ENCODE measurements around the gene LYZL1. TPM values are rescaled to one million over a fixed set of nuclear protein-coding genes. Genes with fewer than 3 reads are reported as not detected.

The LYZL1 gene
- total and polyA plus RNA-seq, 2 donors (not counting 1 experiment from before 2014, with no cell fraction given) = not detected

DNA sequence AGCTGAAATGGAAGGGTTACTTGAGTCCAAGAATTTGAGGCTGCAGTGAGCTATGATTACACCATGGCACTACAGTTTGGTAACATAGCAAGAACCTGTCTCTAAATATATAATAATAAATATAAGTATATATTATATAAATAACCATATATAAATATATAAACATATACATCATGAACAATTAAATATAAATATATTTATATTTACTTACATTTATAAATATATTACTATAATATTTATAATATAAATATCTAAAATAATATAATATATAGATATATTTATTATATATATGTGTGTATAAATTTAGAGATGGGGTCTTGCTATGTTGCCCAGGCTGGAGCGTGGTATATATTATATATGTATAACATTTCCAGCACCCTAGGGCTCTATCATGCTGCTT is 42.4 kb upstream of the LYZL1 start:
- Mint-ChIP-seq H3K4me1 (no peaks in the 10 kb centered on the region), H3K27ac (no peak overlapping the region), H3K27me3 (no peaks in the 10 kb centered on the region), H3K9me3 (ENCODE audit: insufficient read depth) (peaks cover 2% of the 10 kb centered on the region), H3K4me3 (no peak overlapping the region)
- Histone ChIP-seq H3K79me2 (ENCODE audit: control insufficient read depth, insufficient read depth, low read length) (no peaks in the 10 kb centered on the region), H4K20me1 (ENCODE audit: control insufficient read depth, insufficient read depth, low read length, poor library complexity, severe bottlenecking) (no peaks in the 10 kb centered on the region), H3K9me3 (ENCODE audit: control extremely low read depth in 1 of 3, control insufficient read depth in 2 of 3, insufficient read depth in 1 of 3, low read length in 2 of 3) (peaks cover 0 to 5% (median 0%) of the 10 kb centered on the region in 3 donors), H3K36me3 (replicated peaks in 1 of 2; ENCODE audit: control extremely low read depth in 1 of 2, control insufficient read depth in 1 of 2, extremely low read depth in 1 of 2, insufficient read depth in 2 of 2, low read length in 1 of 2) (no peaks in the 10 kb centered on the region), H3K27ac (ENCODE audit: low read length in 2 of 2) (no peak overlapping the region), H2AFZ (ENCODE audit: insufficient read depth, low read depth, low read length, poor library complexity, severe bottlenecking) (no peak overlapping the region), H3K4me1 (ENCODE audit: control insufficient read depth in 2 of 2, insufficient read depth in 2 of 2, low read length in 2 of 2) (no peaks in the 10 kb centered on the region), H3K4me2 (replicated peaks; ENCODE audit: low read depth, low read length, poor library complexity, severe bottlenecking) (no peak overlapping the region), H3K9ac (ENCODE audit: low read length) (no peak overlapping the region), H3K4me3 (ENCODE audit: control extremely low read depth in 1 of 5, extremely low read depth in 1 of 5, insufficient read depth in 1 of 5, low read depth in 2 of 5, low read length in 4 of 5) (no peak overlapping the region), H3K27me3 (replicated peaks in 1 of 4; ENCODE audit: control extremely low read depth in 1 of 4, control insufficient read depth in 3 of 4, insufficient read depth in 4 of 4, low read length in 3 of 4) (peaks cover 0 to 3% (median 0%) of the 10 kb centered on the region in 4 experiments)
- CTCF ChIA-PET = no interaction called here
- ATAC-seq (ENCODE audit: low read depth) = no peak
- intact Hi-C loops (cut with micrococcal nuclease) = no loop called here
- WGBS (ENCODE audit: insufficient coverage) = no CpG with 5 or more reads among the region's 1 CpG
- no peak for DNase-seq
- TF ChIP-seq CTCF (IDR thresholded peaks at IDR 0.05) (no peak), EZH2 (IDR thresholded peaks at IDR 0.05; ENCODE audit: borderline replicate concordance, insufficient read depth, low read depth, low read length, poor library complexity, severe bottlenecking) (no peak)
- POLR2A ChIA-PET = no interaction called here

DNA sequence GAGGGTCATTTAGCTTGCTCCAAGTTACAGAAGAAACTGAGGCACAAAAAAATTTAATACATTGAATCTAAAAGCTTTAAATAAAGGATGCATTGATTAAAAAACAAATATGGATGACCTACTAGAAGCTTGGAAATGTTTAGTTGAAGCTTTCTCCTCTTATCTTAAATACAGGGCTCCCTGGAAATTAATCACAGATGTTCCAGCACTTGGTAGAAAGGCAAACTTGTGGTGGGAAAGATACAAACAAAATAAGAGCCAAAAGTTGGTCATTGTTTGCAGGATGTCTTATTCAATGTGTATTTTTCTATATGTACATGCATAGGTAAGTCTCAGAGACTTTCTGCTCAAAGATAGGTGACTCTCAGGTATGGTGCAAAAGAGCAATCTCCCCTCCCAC is 40.7 kb upstream of the LYZL1 start:
- ChIA-PET POLR2A (no interaction called here), CTCF (no interaction called here)
- Histone ChIP-seq H3K4me3 (ENCODE audit: control extremely low read depth in 1 of 5, extremely low read depth in 1 of 5, insufficient read depth in 1 of 5, low read depth in 2 of 5, low read length in 4 of 5) (no peak overlapping the region), H3K79me2 (ENCODE audit: control insufficient read depth, insufficient read depth, low read length) (no peaks in the 10 kb centered on the region), H4K20me1 (ENCODE audit: control insufficient read depth, insufficient read depth, low read length, poor library complexity, severe bottlenecking) (no peaks in the 10 kb centered on the region), H2AFZ (ENCODE audit: insufficient read depth, low read depth, low read length, poor library complexity, severe bottlenecking) (no peak overlapping the region), H3K27ac (ENCODE audit: low read length in 2 of 2) (no peak overlapping the region), H3K4me2 (replicated peaks; ENCODE audit: low read depth, low read length, poor library complexity, severe bottlenecking) (no peak overlapping the region), H3K9ac (ENCODE audit: low read length) (no peak overlapping the region), H3K9me3 (ENCODE audit: control extremely low read depth in 1 of 3, control insufficient read depth in 2 of 3, insufficient read depth in 1 of 3, low read length in 2 of 3) (peaks cover 0 to 5% (median 0%) of the 10 kb centered on the region in 3 donors), H3K27me3 (replicated peaks in 1 of 4; ENCODE audit: control extremely low read depth in 1 of 4, control insufficient read depth in 3 of 4, insufficient read depth in 4 of 4, low read length in 3 of 4) (peaks cover 0 to 3% (median 0%) of the 10 kb centered on the region in 4 experiments), H3K36me3 (replicated peaks in 1 of 2; ENCODE audit: control extremely low read depth in 1 of 2, control insufficient read depth in 1 of 2, extremely low read depth in 1 of 2, insufficient read depth in 2 of 2, low read length in 1 of 2) (no peaks in the 10 kb centered on the region), H3K4me1 (ENCODE audit: control insufficient read depth in 2 of 2, insufficient read depth in 2 of 2, low read length in 2 of 2) (no peaks in the 10 kb centered on the region)
- TF ChIP-seq EZH2 (IDR thresholded peaks at IDR 0.05; ENCODE audit: borderline replicate concordance, insufficient read depth, low read depth, low read length, poor library complexity, severe bottlenecking) (no peak), CTCF (IDR thresholded peaks at IDR 0.05) (no peak)
- intact Hi-C loops (cut with micrococcal nuclease) = no loop called here
- H3K4me3 Mint-ChIP-seq = no peak overlapping the region
- ATAC-seq (ENCODE audit: low read depth) (no peak), DNase-seq (no peak)
- no peaks in the 10 kb centered on the region for H3K27me3 Mint-ChIP-seq
- H3K4me1 Mint-ChIP-seq = no peaks in the 10 kb centered on the region
- no peak overlapping the region for H3K27ac Mint-ChIP-seq
- H3K9me3 Mint-ChIP-seq (ENCODE audit: insufficient read depth) = peaks cover 2% of the 10 kb centered on the region

Data from B cell (primary cell).